HepG2 (cell line): Measurements from ENCODE around the gene OPRM1. TPM values are rescaled to one million over a fixed set of nuclear protein-coding genes. Genes with fewer than 3 reads are reported as not detected.
A peak's percentile ranks its signal among the peaks of the same experiment; 100 is the strongest.

Experiments used
- AHR ChIP-seq: IDR thresholded peaks from 2 replicates; pipeline ENCODE4 v1.6.1; 2018; ENCODE audit warnings: missing genetic modification reagents, missing compliant biosample characterization
- EP300 ChIP-seq, 3 experiments: sonication (generic) in 1 of 3; formaldehyde crosslinking in 1 of 3; IDR thresholded peaks; 2 replicates each; pipeline versions ENCODE4 v1.5.1 to v1.6.1; 2011 to 2020; ENCODE audit warnings: low read depth in 2 of 3, low read length in 2 of 3, borderline replicate concordance in 1 of 3, improper control_type of control experiment in 1 of 3, mild to moderate bottlenecking in 1 of 3, missing genetic modification reagents in 1 of 3, moderate library complexity in 1 of 3
- KAT2B ChIP-seq: fragments of 150-350 bp; IDR thresholded peaks from 2 replicates; pipeline ENCODE4 v1.6.1; 2014; ENCODE audit warnings: low read depth, low read length, borderline replicate concordance
- NFKB2 ChIP-seq: sonication (generic); formaldehyde crosslinking; IDR thresholded peaks from 2 replicates; pipeline ENCODE4 v1.4.0; 2020; ENCODE audit warnings: missing genetic modification reagents, borderline replicate concordance
- NR2F2 ChIP-seq: IDR thresholded peaks from 2 replicates; pipeline ENCODE4 v1.6.1; 2012; ENCODE audit warnings: low read depth, inconsistent platforms, borderline replicate concordance
- PBX3 ChIP-seq: sonication (generic); formaldehyde crosslinking; IDR thresholded peaks from 2 replicates; pipeline ENCODE4 v1.8.1; 2023; ENCODE audit warnings: missing genetic modification reagents, inconsistent platforms, borderline replicate concordance
- PHF8 ChIP-seq: sonication (generic); formaldehyde crosslinking; IDR thresholded peaks from 2 replicates; pipeline ENCODE4 v1.5.0; 2020; ENCODE audit warnings: missing genetic modification reagents
- POGK ChIP-seq: sonication (generic); formaldehyde crosslinking; conservative IDR thresholded peaks from 2 replicates; pipeline ENCODE4 v1.8.0; 2022; ENCODE audit warnings: mild to moderate bottlenecking, moderate library complexity, missing genetic modification reagents
- PRDM4 ChIP-seq: sonication (generic); formaldehyde crosslinking; IDR thresholded peaks from 2 replicates; pipeline ENCODE4 v1.9.0; 2021; ENCODE audit warnings: missing genetic modification reagents, borderline replicate concordance
- RNF2 ChIP-seq: fragments of 450-650 bp; conservative IDR thresholded peaks from 2 replicates; pipeline ENCODE4 v1.6.1; 2016; ENCODE audit warnings: low read depth
- STAT5B ChIP-seq: sonication (generic); formaldehyde crosslinking; IDR thresholded peaks from 2 replicates; pipeline ENCODE4 v1.4.0; 2020; ENCODE audit warnings: missing genetic modification reagents
- TAF15 ChIP-seq: fragments of 200-400 bp; formaldehyde crosslinking; IDR thresholded peaks from one replicate; pipeline ENCODE4 v1.6.1; 2018; ENCODE audit warnings: mild to moderate bottlenecking, low read depth, low read length; ENCODE audit not compliant: poor library complexity, severe bottlenecking
- ZBTB38 ChIP-seq: sonication (generic); formaldehyde crosslinking; IDR thresholded peaks from 2 replicates; pipeline ENCODE4 v1.5.1; 2020; ENCODE audit warnings: mild to moderate bottlenecking, missing genetic modification reagents
- ZNF230 ChIP-seq: sonication (generic); formaldehyde crosslinking; IDR thresholded peaks from 2 replicates; pipeline ENCODE4 v1.4.0; 2020; ENCODE audit warnings: mild to moderate bottlenecking, missing genetic modification reagents
- ZNF256 ChIP-seq: sonication (generic); formaldehyde crosslinking; conservative IDR thresholded peaks from 2 replicates; pipeline ENCODE4 v1.4.0; 2020; ENCODE audit warnings: missing genetic modification reagents
- ZNF281 ChIP-seq: sonication (generic); formaldehyde crosslinking; IDR thresholded peaks from 2 replicates; pipeline ENCODE4 v1.4.0; 2020; ENCODE audit warnings: missing genetic modification reagents, borderline replicate concordance
- ZNF552 ChIP-seq: sonication (generic); formaldehyde crosslinking; IDR thresholded peaks from 2 replicates; pipeline ENCODE4 v1.9.0; 2022; ENCODE audit warnings: missing genetic modification reagents, mild to moderate bottlenecking, borderline replicate concordance
- ZNF691 ChIP-seq: sonication (generic); formaldehyde crosslinking; IDR thresholded peaks from 2 replicates; pipeline ENCODE4 v1.4.0; 2020; ENCODE audit warnings: missing genetic modification reagents, low read depth, mild to moderate bottlenecking, borderline replicate concordance
- ZNF75D ChIP-seq: sonication (generic); formaldehyde crosslinking; IDR thresholded peaks from 2 replicates; pipeline ENCODE4 v1.8.1; 2023; ENCODE audit warnings: missing genetic modification reagents, mild to moderate bottlenecking, borderline replicate concordance
- polyA plus RNA-seq, 8 experiments: library from polyadenylated mRNA; depleted of rRNA in 3 of 8; stranded (reverse) in 7 of 8; unstranded in 1 of 8; fragments of >200 nt; fragmentation: Illumina TruSeq in 4 of 8; extraction: Trizol in 4 of 8; gene quantifications; 2 replicates each; pipeline versions ENCODE4 v1.2.1 to v1.2.3, GENCODE V29; 2011 to 2016; ENCODE audit warnings: low read depth in 4 of 8, missing spikeins in 1 of 8, mixed read lengths in 1 of 8; ENCODE audit not compliant: insufficient read depth in 1 of 8
- total RNA-seq, 5 experiments: library from RNA; depleted of rRNA; stranded (reverse); fragments of >200 nt; fragmentation: Illumina TruSeq; extraction: Trizol; gene quantifications; 2 replicates each; pipeline ENCODE4 v1.2.3, GENCODE V29; 2016; ENCODE audit warnings: low read depth in 1 of 5

The OPRM1 gene
- total and polyA plus RNA-seq, 2 of the 13 experiments (the other 11 are each of a cell fraction or from before 2014, with no cell fraction given) = not detected

GRCh38 chr6:154039231-154039842 is at the start of gene OPRM1 (continued):
- TF ChIP-seq AHR (CRISPR knock-in tag) (peak; percentile 92; the same call in 1 of the 2 replicates), ZNF691 (CRISPR knock-in tag) (0 out of 2 replicates have a peak, but pooled peaks have one; percentile 46), ZNF281 (peak; percentile 67), PBX3 (CRISPR knock-in tag) (0 out of 2 replicates have a peak, but pooled peaks have one; percentile 56), NFKB2 (CRISPR knock-in tag) (peak; percentile 96), KAT2B (no peak), PRDM4 (CRISPR knock-in tag) (peak; percentile 80; the same call in 1 of the 2 replicates), PHF8 (CRISPR knock-in tag) (no peak), TAF15 (no peak), EP300 (IDR thresholded peaks at IDR 0.05; ENCODE audit: low read depth in 2 of 2, low read length in 2 of 2) (no peak), EP300 (CRISPR knock-in tag; IDR thresholded peaks at IDR 0.05; ENCODE audit: borderline replicate concordance) (no peak), ZNF256 (CRISPR knock-in tag) (peak; percentile 85), STAT5B (peak; percentile 90; the same call in 1 of the 2 replicates), ZNF230 (CRISPR knock-in tag) (0 out of 2 replicates have a peak, but pooled peaks have one; percentile 46), NR2F2 (no peak), POGK (CRISPR knock-in tag) (no peak), ZBTB38 (CRISPR knock-in tag) (peak; percentile 71), ZNF75D (peak; percentile 88; the same call in 1 of the 2 replicates), RNF2 (no peak), ZNF552 (CRISPR knock-in tag) (no peak)
